NK-92 treated with Interleukin-12 subunit alpha and Interleukin-12 subunit beta, amount 100 ng/mL, for 24 hours (cell line): ENCODE measurements around the gene ARMS2.

Source experiments
- DNase-seq: peaks from one replicate; lab custom pipeline; 2025; lab: John Stamatoyannopoulos, UW

Gene ARMS2

GRCh38 chr10:122454603-122455080 is at the start of gene ARMS2:
ARMS2 (plus strand) TSS chr10:122454653; CDS start chr10:122454728, 75 bp downstream.
- DNase-seq: no peak

- no peak for DNase-seq
Measured at GRCh38 chr10:122407375-122408125, 46.9 kb upstream of the ARMS2 start.

GRCh38 chr10:122413327-122413726 is 41.1 kb upstream of the ARMS2 start:
- no peak for DNase-seq

GRCh38 chr10:122417667-122418066 is 36.8 kb upstream of the ARMS2 start:
- DNase-seq: no peak

GRCh38 chr10:122419016-122419415 is 35.4 kb upstream of the ARMS2 start:
- DNase-seq: no peak

GRCh38 chr10:122419876-122420623 is 34.4 kb upstream of the ARMS2 start:
- no peak for DNase-seq

- no peak for DNase-seq
Measured at GRCh38 chr10:122420624-122421007, 33.8 kb upstream of the ARMS2 start.

- no peak for DNase-seq
Measured at GRCh38 chr10:122421054-122421625, 33.3 kb upstream of the ARMS2 start.

- DNase-seq: no peak
Measured at GRCh38 chr10:122421742-122422141, 32.7 kb upstream of the ARMS2 start.

GRCh38 chr10:122422266-122422989 is 32.0 kb upstream of the ARMS2 start:
- no peak for DNase-seq

GRCh38 chr10:122424059-122424458 is 30.4 kb upstream of the ARMS2 start:
- DNase-seq: no peak

- no peak for DNase-seq
Measured at GRCh38 chr10:122426829-122427228, 27.6 kb upstream of the ARMS2 start.

GRCh38 chr10:122427280-122427679 is 27.2 kb upstream of the ARMS2 start:
- DNase-seq: no peak

- no peak for DNase-seq
Measured at GRCh38 chr10:122435212-122435827, 19.1 kb upstream of the ARMS2 start.

GRCh38 chr10:122441961-122442360 is 12.5 kb upstream of the ARMS2 start:
- no peak for DNase-seq

- no peak for DNase-seq
Measured at GRCh38 chr10:122445469-122445868, 9.0 kb upstream of the ARMS2 start.

GRCh38 chr10:122445904-122446303 is 8.5 kb upstream of the ARMS2 start:
- DNase-seq: no peak

- no peak for DNase-seq
Measured at GRCh38 chr10:122446668-122447423, 7.6 kb upstream of the ARMS2 start.

- no peak for DNase-seq
Measured at GRCh38 chr10:122448600-122448999, 5.9 kb upstream of the ARMS2 start.

GRCh38 chr10:122449153-122449552 is 5.3 kb upstream of the ARMS2 start:
- DNase-seq: no peak

- DNase-seq: no peak
Measured at GRCh38 chr10:122450353-122450990, 4.0 kb upstream of the ARMS2 start.
